ENCODE results near the gene HES3.

The HES3 gene

GRCh38 chr1:6281511-6282402 is 37.8 kb downstream of the HES3 start:
- DNase-seq = no peak

- DNase-seq = no peak
Observed at GRCh38 chr1:6282577-6283270, 38.7 kb downstream of the HES3 start.

- no peak for DNase-seq
Observed at GRCh38 chr1:6285336-6285735, 41.4 kb downstream of the HES3 start.

- no peak for DNase-seq
Observed at GRCh38 chr1:6286266-6286665, 42.3 kb downstream of the HES3 start.

- DNase-seq = no peak
Observed at GRCh38 chr1:6287029-6287428, 43.0 kb downstream of the HES3 start.

DNA sequence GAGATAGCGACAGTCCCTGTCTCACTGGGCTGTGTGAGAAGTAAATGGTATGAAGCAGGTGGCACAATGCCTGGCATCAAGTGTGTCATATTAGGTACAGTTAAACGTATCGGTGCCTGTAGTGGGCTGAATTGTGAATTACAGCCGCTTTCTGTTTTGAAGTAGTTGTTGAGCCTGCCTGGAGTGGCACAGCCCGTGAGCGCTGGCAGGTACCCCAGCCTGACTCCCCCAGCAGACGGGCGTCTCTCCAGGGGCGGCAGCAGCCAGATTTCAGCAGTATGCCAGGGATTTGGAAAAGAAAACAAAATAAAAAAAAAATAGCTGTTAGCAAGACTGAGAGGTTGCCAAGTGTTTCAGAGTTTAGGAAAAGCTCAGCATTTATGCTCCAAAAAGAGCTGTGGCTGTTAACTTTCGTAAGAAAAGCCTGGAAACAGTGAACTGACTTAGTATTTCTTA is 43.5 kb downstream of the HES3 start:
- no peak for DNase-seq

- no peak for DNase-seq
Observed at GRCh38 chr1:6288026-6288425, 44.0 kb downstream of the HES3 start.

- no peak for DNase-seq
Observed at GRCh38 chr1:6288665-6289064, 44.7 kb downstream of the HES3 start.

- no peak for DNase-seq
Observed at GRCh38 chr1:6292102-6292501, 48.1 kb downstream of the HES3 start.

- no peak for DNase-seq
Observed at GRCh38 chr1:6294080-6294889, 50.3 kb downstream of the HES3 start.

DNA sequence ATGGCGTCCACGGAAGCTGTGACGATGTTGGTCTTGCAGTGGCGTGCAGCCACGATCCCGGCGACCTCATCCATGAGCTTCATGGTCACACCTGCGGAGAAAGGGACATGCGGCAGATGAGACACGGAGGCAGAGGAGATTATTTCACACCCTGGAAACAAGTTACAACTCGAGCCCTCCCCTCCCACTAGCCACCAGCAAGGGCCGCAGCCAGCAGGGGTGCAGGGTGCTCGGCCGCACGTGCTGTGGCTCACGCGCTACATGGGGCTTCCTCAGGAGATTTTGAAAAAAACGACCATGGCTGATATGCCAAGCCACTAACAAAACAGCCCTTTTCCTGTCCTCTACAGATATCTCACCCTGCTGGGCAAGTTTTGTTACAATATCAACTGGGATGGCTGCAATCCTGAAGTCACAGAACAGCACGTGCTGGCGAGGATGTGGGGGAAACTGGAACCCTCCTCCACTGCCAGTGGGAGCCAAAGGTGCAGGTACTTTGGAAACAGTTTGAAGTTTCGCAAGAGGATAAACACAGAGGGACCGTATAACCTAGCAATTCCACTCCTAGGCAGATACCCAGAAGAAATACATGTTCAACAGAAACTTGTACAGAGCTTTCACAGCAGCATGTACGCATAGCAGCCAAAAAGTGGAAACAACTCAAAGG is 51.0 kb downstream of the HES3 start:
- DNase-seq = no peak
